SK-N-SH (cell line): ENCODE data around the gene CACYBP. TPM values are rescaled to one million over a fixed set of nuclear protein-coding genes. Genes with fewer than 3 reads are reported as not detected.

Experiments
- CTCF ChIA-PET: fragments of 300-600, 350-600 bp; formaldehyde crosslinking; extraction: SDS; loops from one replicate; lab custom pipeline; 2021; lab: Yijun Ruan, JAX
- POLR2A ChIA-PET: fragments of 350-600 bp; sonication (Branson Sonifier 250); formaldehyde crosslinking; extraction: SDS; loops from one replicate; lab custom pipeline; 2020; ENCODE audit warnings: antibody characterized with exemption, inconsistent platforms; lab: Yijun Ruan, JAX
- DNase-seq: peaks from one replicate; pipeline ENCODE4 v3.0.0; 2012
- H2AFZ ChIP-seq: fragments of 200-600 bp; sonication (generic); 2 replicates; pipeline ENCODE4 v1.8.1; 2016; ENCODE audit warnings: antibody characterized with exemption, mild to moderate bottlenecking, low read depth
- H3F3A ChIP-seq: fragments of 200-600 bp; sonication (generic); replicated peaks from 2 replicates; pipeline ENCODE3; 2016; ENCODE audit warnings: antibody characterized with exemption, mild to moderate bottlenecking; ENCODE audit not compliant: insufficient read depth
- H3K27ac ChIP-seq, 2 experiments: fragments of 200-500 bp in 1 of 2; fragments of 200-600 bp in 1 of 2; sonication (Bioruptor generic) in 1 of 2; sonication (generic), shearing (Covaris generic) in 1 of 2; 2 replicates each; pipeline versions ENCODE4 v1.5.1 to v1.6.1; 2014 to 2016; ENCODE audit warnings: low read depth in 2 of 2, inconsistent platforms in 1 of 2, low read length in 1 of 2, mild to moderate bottlenecking in 1 of 2, mixed read lengths in 1 of 2
- H3K27me3 ChIP-seq: fragments of 200-600 bp; sonication (generic), shearing (Covaris generic); 2 replicates; pipeline ENCODE4 v1.6.1; 2016; ENCODE audit warnings: mixed run types; ENCODE audit not compliant: insufficient read depth
- H3K36me3 ChIP-seq, 2 experiments: fragments of 200-500 bp in 1 of 2; fragments of 200-600 bp in 1 of 2; sonication (Bioruptor generic) in 1 of 2; sonication (generic) in 1 of 2; replicated peaks in 1 of 2; 2 replicates each; pipeline versions ENCODE3 to v1.5.1; 2014 to 2016; ENCODE audit warnings: low read length in 1 of 2, mild to moderate bottlenecking in 1 of 2; ENCODE audit not compliant: insufficient read depth in 2 of 2, control insufficient read depth in 1 of 2
- H3K4me1 ChIP-seq, 2 experiments: fragments of 200-500 bp in 1 of 2; fragments of 200-600 bp in 1 of 2; sonication (Bioruptor generic) in 1 of 2; sonication (generic), shearing (Covaris generic) in 1 of 2; 2 replicates each; pipeline versions ENCODE4 v1.5.1 to v1.6.1; 2014 to 2016; ENCODE audit warnings: low read depth in 1 of 2, low read length in 1 of 2, mixed run types in 1 of 2; ENCODE audit not compliant: insufficient read depth in 2 of 2, control insufficient read depth in 1 of 2
- H3K4me2 ChIP-seq: fragments of 200-600 bp; sonication (generic), shearing (Covaris generic); 2 replicates; pipeline ENCODE4 v1.6.1; 2017; ENCODE audit warnings: mixed run types
- H3K4me3 ChIP-seq, 2 experiments: fragments of 200-500 bp in 1 of 2; fragments of 200-600 bp in 1 of 2; sonication (Bioruptor generic) in 1 of 2; sonication (generic), shearing (Covaris generic) in 1 of 2; 2 replicates each; pipeline versions ENCODE4 v1.5.1 to v1.8.1; 2014 to 2016; ENCODE audit warnings: low read depth in 2 of 2, inconsistent platforms in 1 of 2, low read length in 1 of 2, mild to moderate bottlenecking in 1 of 2, mixed read lengths in 1 of 2, moderate library complexity in 1 of 2
- H3K79me2 ChIP-seq: fragments of 200-600 bp; sonication (generic); 2 replicates; pipeline ENCODE4 v1.8.1; 2017; ENCODE audit warnings: mild to moderate bottlenecking; ENCODE audit not compliant: insufficient read depth
- H3K9ac ChIP-seq: fragments of 200-600 bp; sonication (generic); 2 replicates; pipeline ENCODE4 v1.6.1; 2017; ENCODE audit warnings: mixed run types
- H3K9me2 ChIP-seq: fragments of 200-600 bp; sonication (generic); 2 replicates; pipeline ENCODE4 v1.6.1; 2017; ENCODE audit warnings: mixed run types
- H3K9me3 ChIP-seq: fragments of 200-600 bp; sonication (generic); 2 replicates; pipeline ENCODE4 v1.6.1; 2017; ENCODE audit warnings: mixed run types, mild to moderate bottlenecking, moderate library complexity
- H4K20me1 ChIP-seq: fragments of 200-600 bp; sonication (generic); 2 replicates; pipeline ENCODE4 v1.6.1; 2017; ENCODE audit warnings: mild to moderate bottlenecking, mixed run types; ENCODE audit not compliant: insufficient read depth
- CTCF ChIP-seq: fragments of 200-600 bp; sonication (generic); IDR thresholded peaks from 2 replicates; pipeline ENCODE4 v1.6.1; 2017; ENCODE audit warnings: antibody characterized with exemption, mild to moderate bottlenecking, moderate library complexity
- ELF1 ChIP-seq: IDR thresholded peaks from 2 replicates; pipeline ENCODE4 v1.4.0; 2012
- EP300 ChIP-seq, 2 experiments: IDR thresholded peaks; 2 replicates each; pipeline versions ENCODE4 v1.4.0 to v1.6.1; 2012; ENCODE audit warnings: borderline replicate concordance in 1 of 2, low read depth in 1 of 2, low read length in 1 of 2
- EZH2phosphoT487 ChIP-seq: fragments of 200-600 bp; sonication (generic); IDR thresholded peaks from 2 replicates; pipeline ENCODE4 v1.6.1; 2017; ENCODE audit warnings: low read depth, mixed run types, mild to moderate bottlenecking, antibody characterized with exemption, moderate library complexity, borderline replicate concordance
- FOSL2 ChIP-seq: IDR thresholded peaks from 2 replicates; pipeline ENCODE4 v1.4.0; 2012; ENCODE audit warnings: low read depth, mild to moderate bottlenecking, moderate library complexity, borderline replicate concordance
- FOXJ3 ChIP-seq: sonication (generic); formaldehyde crosslinking; IDR thresholded peaks from 2 replicates; pipeline ENCODE4 v1.5.1; 2020; ENCODE audit warnings: mild to moderate bottlenecking, missing genetic modification reagents
- FOXM1 ChIP-seq: IDR thresholded peaks from 2 replicates; pipeline ENCODE4 v1.4.0; 2012; ENCODE audit warnings: low read depth, mild to moderate bottlenecking
- GABPA ChIP-seq: IDR thresholded peaks from 2 replicates; pipeline ENCODE4 v1.4.0; 2012; ENCODE audit warnings: low read depth, mild to moderate bottlenecking
- JUND ChIP-seq: IDR thresholded peaks from 2 replicates; pipeline ENCODE4 v1.4.0; 2012
- MEF2A ChIP-seq: IDR thresholded peaks from 2 replicates; pipeline ENCODE4 v1.4.0; 2012; ENCODE audit warnings: low read depth, borderline replicate concordance
- MXI1 ChIP-seq: IDR thresholded peaks from 2 replicates; pipeline ENCODE4 v1.6.1; 2012; ENCODE audit warnings: mild to moderate bottlenecking, low read depth, low read length, improper control_type of control experiment
- NFIC ChIP-seq: IDR thresholded peaks from 2 replicates; pipeline ENCODE4 v1.4.0; 2012; ENCODE audit warnings: borderline replicate concordance
- NRF1 ChIP-seq: IDR thresholded peaks from 2 replicates; pipeline ENCODE4 v1.6.1; 2012; ENCODE audit warnings: low read depth, mild to moderate bottlenecking, low read length
- POLR2AphosphoS5 ChIP-seq: IDR thresholded peaks from 2 replicates; pipeline ENCODE4 v1.6.1; 2012; ENCODE audit warnings: low read depth, low read length
- RCOR1 ChIP-seq: fragments of 150-350 bp; IDR thresholded peaks from 2 replicates; pipeline ENCODE4 v1.6.1; 2017; ENCODE audit warnings: antibody characterized with exemption, low read length
- REST ChIP-seq: IDR thresholded peaks from 2 replicates; pipeline ENCODE4 v1.6.1; 2012; ENCODE audit warnings: mild to moderate bottlenecking, low read depth, low read length, moderate library complexity
- RXRA ChIP-seq: IDR thresholded peaks from 2 replicates; pipeline ENCODE4 v1.4.0; 2012; ENCODE audit warnings: low read depth, mild to moderate bottlenecking, borderline replicate concordance
- SIN3A ChIP-seq: IDR thresholded peaks from 2 replicates; pipeline ENCODE4 v1.6.1; 2012; ENCODE audit warnings: low read depth, mild to moderate bottlenecking, low read length, moderate library complexity, borderline replicate concordance
- SMC3 ChIP-seq: IDR thresholded peaks from 2 replicates; pipeline ENCODE4 v1.6.1; 2012; ENCODE audit warnings: low read depth, low read length, improper control_type of control experiment
- TAF1 ChIP-seq: IDR thresholded peaks from 2 replicates; pipeline ENCODE4 v1.6.1; 2012; ENCODE audit warnings: low read depth, mild to moderate bottlenecking, low read length, moderate library complexity, borderline replicate concordance
- TCF12 ChIP-seq: IDR thresholded peaks from 2 replicates; pipeline ENCODE4 v1.4.0; 2012
- TEAD4 ChIP-seq: IDR thresholded peaks from 2 replicates; pipeline ENCODE4 v1.4.0; 2012; ENCODE audit warnings: mild to moderate bottlenecking, borderline replicate concordance; ENCODE audit not compliant: insufficient read depth
- YY1 ChIP-seq: IDR thresholded peaks from 2 replicates; pipeline ENCODE4 v1.4.0; 2012; ENCODE audit warnings: low read depth, mild to moderate bottlenecking
- WGBS: methylation state at CpG from one replicate; pipeline ENCODE4 v1.1.6; 2017; ENCODE audit warnings: low lambda C conversion rate; 5-methylcytosine and 5-hydroxymethylcytosine counted together
- polyA plus RNA-seq, 3 experiments: library from polyadenylated mRNA; depleted of rRNA; stranded (reverse); fragments of >200 nt; gene quantifications; 2 replicates each; pipeline ENCODE4 v1.2.3, GENCODE V29; 2012
- TF ChIP-seq, protein P1 (sequence below): IDR thresholded peaks from 2 replicates; pipeline ENCODE4; 2012
- TF ChIP-seq, protein P2 (sequence below): fragments of 150-350 bp; IDR thresholded peaks from 2 replicates; pipeline ENCODE4 v1.6.1; 2016; ENCODE audit warnings: mild to moderate bottlenecking, low read depth, low read length

The CACYBP gene
- polyA plus RNA-seq (2012; rRNA removed), result 40.0 and 56.2 TPM in 2 replicates
- 78.7 and 87.8 TPM in 2 replicates for polyA plus RNA-seq (2012; cell fraction: cytosol; rRNA removed)
- polyA plus RNA-seq (2012; cell fraction: nucleus; rRNA removed), result 18.5 and 28.9 TPM in 2 replicates

DNA sequence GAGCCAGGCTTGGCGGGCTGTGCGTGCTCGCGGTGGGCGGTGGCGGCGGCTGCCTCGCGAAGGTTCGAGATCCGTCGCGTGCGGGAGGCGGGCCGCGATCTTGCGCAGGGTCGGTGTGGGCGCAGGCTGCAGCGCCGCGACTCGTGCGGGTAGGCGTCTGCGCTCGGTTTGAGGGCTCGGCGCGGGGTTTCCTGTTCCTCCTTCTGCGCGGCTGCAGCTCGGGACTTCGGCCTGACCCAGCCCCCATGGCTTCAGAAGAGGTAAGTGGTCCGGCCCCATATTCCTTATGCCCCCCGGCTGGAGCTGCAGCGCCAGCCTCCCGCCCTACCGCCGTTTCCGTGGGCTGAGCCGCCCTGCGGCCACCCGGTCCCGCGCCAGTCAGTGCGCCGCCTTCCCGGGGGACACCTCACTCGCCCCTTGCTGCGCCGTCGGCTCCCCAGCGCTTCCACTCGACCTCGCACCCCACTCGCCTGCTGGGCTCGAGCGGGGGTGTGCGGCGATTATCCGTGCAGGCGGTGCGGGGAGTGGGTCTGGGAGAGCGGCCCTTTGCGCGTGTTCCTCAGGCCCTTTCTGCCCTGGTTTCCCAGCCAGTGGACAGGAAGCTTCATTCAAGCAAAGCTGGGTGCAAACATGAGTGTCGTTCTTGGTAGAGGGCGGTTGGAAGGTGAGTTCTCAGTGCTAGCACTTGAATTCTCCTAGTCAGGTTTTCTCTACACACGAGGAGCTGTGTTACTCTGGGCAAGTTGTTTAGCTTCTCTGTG, at the start of gene CACYBP:
CACYBP (plus strand) TSS at position 12 of the 761 bp plus-strand sequence; CDS start at position 246, 234 bp downstream.
- CTCF ChIA-PET, result interaction anchor here (0.9 to 2.8 kb wide), 8 partner anchors 15 to 231 kb away, joined by 3 to 11 read pairs (median 6); no protein-coding TSS in a partner anchor
- TF ChIP-seq RCOR1, result no peak
- no peak for TF ChIP-seq FOSL2
- TF ChIP-seq NFIC, result no peak
- no peak for TF ChIP-seq RXRA
- peak in 1 of 2 experiments; percentile 84; a peak in 2 of 4 replicates for TF ChIP-seq EP300 (IDR thresholded peaks at IDR 0.05; ENCODE audit: borderline replicate concordance in 1 of 2, low read depth in 1 of 2, low read length in 1 of 2)
- TF ChIP-seq SIN3A, result peak; percentile 69; the same call in 1 of the 2 replicates
- no peak for TF ChIP-seq MEF2A
- TF ChIP-seq POLR2AphosphoS5, result peak; percentile 44; the same call in 1 of the 2 replicates
- TF ChIP-seq, protein P1, sequence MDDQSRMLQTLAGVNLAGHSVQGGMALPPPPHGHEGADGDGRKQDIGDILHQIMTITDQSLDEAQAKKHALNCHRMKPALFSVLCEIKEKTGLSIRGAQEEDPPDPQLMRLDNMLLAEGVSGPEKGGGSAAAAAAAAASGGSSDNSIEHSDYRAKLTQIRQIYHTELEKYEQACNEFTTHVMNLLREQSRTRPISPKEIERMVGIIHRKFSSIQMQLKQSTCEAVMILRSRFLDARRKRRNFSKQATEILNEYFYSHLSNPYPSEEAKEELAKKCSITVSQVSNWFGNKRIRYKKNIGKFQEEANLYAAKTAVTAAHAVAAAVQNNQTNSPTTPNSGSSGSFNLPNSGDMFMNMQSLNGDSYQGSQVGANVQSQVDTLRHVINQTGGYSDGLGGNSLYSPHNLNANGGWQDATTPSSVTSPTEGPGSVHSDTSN, result no peak
- no peak for TF ChIP-seq JUND
- TF ChIP-seq MXI1, result no peak
- no peak for TF ChIP-seq TEAD4
- TF ChIP-seq, protein P2, sequence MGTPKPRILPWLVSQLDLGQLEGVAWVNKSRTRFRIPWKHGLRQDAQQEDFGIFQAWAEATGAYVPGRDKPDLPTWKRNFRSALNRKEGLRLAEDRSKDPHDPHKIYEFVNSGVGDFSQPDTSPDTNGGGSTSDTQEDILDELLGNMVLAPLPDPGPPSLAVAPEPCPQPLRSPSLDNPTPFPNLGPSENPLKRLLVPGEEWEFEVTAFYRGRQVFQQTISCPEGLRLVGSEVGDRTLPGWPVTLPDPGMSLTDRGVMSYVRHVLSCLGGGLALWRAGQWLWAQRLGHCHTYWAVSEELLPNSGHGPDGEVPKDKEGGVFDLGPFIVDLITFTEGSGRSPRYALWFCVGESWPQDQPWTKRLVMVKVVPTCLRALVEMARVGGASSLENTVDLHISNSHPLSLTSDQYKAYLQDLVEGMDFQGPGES, result no peak
- no peak for TF ChIP-seq SMC3
- TF ChIP-seq CTCF, result no peak; the same call in 1 of the 2 replicates
- TF ChIP-seq EZH2phosphoT487, result no peak
- no peak; the same call in 1 of the 2 replicates for TF ChIP-seq FOXJ3
- TF ChIP-seq FOXM1, result no peak
- TF ChIP-seq TAF1, result peak; percentile 59; the same call in 1 of the 2 replicates
- no peak for TF ChIP-seq REST
- TF ChIP-seq YY1, result no peak
- TF ChIP-seq ELF1, result no peak
- TF ChIP-seq TCF12, result no peak
- TF ChIP-seq GABPA, result no peak
- no peak for TF ChIP-seq NRF1

More for the DNA sequence above, at the start of gene CACYBP:
- peak within 1 kb of the TSS; percentile 92 for H3K9ac ChIP-seq
- peaks cover 51% of the 10 kb centered on the region for H3K79me2 ChIP-seq
- H3K4me3 ChIP-seq, result peak within 1 kb of the TSS; percentile 91 to 100
- H3K27me3 ChIP-seq, result no peaks in the 10 kb centered on the region
- peak within 1 kb of the TSS; percentile 86 for H3K4me2 ChIP-seq
- DNase-seq, result no peak
- WGBS, result 0% methylated on average over 13 of the region's 71 CpGs
- H3K4me1 ChIP-seq, result peaks cover 0 to 9% of the 10 kb centered on the region in 2 experiments; a peak in 3 of 4 replicates
- H3F3A ChIP-seq, result peaks cover 4% of the 10 kb centered on the region
- H2AFZ ChIP-seq, result peak within 1 kb of the TSS; percentile 85
- POLR2A ChIA-PET, result interaction anchor here (0.6 to 2.8 kb wide), 15 partner anchors 10 to 1206 kb away, joined by 3 to 54 read pairs (median 5); partner anchors contain the start of gene MRPS14
- peaks cover 10% of the 10 kb centered on the region; the same call in 1 of the 2 replicates for H4K20me1 ChIP-seq
- no peaks in the 10 kb centered on the region for H3K9me2 ChIP-seq
- no peaks in the 10 kb centered on the region for H3K9me3 ChIP-seq
- peak within 1 kb of the TSS; percentile 98 to 100 for H3K27ac ChIP-seq
- peaks cover 4 to 11% of the 10 kb centered on the region in 2 experiments for H3K36me3 ChIP-seq
